T-helper 1 cell treated with Interleukin-12 subunit alpha and Interleukin-12 subunit beta and Interleukin-4 antibody, amounts not matched to agents 30 ng/mL and 1 ng/mL, for 36 hours (primary cell): ENCODE results near the gene PRR5L. TPM values are rescaled to one million over a fixed set of nuclear protein-coding genes. Genes with fewer than 3 reads are reported as not detected.

Experiments used
- intact Hi-C: fragments of 100-400 bp; cut with micrococcal nuclease; formaldehyde crosslinking; loops from one replicate; pipeline ENCODE4 v1.15.1; 2024
- total RNA-seq: library from RNA; stranded (reverse); gene quantifications from 2 replicates; pipeline ENCODE4 v1.2.3, GENCODE V29; 2022

The PRR5L gene
- total RNA-seq, 1 donor from 2014 or later = 57.7 TPM

DNA sequence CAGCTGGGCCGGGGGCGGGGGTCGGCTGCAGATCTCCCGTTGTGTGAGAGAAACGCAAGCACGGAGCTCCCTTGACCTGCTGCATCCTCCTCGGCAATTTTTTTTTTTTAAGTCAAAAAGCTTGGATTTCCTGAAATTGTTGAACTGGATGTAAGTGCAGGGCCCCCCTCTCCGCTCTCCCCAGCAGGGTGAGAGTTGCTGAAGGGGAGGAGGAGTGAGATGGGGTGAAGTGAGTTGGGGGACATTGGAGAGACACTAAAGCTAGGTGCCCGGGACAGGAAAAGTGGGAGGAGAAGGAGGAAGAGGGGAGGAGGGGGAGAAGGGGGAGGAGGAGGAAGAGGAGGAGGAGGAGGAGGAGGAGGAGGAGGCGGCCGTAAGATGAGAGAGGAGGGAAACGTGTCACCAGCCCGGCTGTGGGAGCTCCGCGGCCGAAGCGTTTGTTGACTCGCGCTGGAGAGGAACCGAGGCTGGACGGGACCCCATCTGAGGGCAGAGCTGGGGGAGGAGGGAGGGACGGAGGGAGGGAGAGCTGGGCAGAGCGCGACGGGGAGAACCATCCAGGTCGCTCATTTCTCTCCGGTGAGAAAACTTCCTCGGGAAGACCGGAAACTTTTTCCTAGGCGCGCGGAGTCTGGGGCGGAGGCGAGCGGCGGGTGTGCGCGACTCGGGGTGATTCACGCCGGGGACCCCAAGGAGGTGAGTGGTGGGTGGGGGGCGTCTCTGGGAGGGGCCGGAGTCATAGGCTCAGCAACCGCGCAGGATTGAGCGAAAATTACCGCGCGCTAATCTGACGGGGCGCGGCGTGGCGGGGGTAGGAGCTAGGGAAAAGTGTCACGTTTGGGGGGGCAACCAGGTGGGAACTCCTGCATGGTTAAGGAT lies 80.2 kb downstream of the PRR5L start:
- intact Hi-C loops = loop anchor here (2.0 kb wide), 3 partner anchors 45 to 77 kb away; no protein-coding TSS in a partner anchor

DNA sequence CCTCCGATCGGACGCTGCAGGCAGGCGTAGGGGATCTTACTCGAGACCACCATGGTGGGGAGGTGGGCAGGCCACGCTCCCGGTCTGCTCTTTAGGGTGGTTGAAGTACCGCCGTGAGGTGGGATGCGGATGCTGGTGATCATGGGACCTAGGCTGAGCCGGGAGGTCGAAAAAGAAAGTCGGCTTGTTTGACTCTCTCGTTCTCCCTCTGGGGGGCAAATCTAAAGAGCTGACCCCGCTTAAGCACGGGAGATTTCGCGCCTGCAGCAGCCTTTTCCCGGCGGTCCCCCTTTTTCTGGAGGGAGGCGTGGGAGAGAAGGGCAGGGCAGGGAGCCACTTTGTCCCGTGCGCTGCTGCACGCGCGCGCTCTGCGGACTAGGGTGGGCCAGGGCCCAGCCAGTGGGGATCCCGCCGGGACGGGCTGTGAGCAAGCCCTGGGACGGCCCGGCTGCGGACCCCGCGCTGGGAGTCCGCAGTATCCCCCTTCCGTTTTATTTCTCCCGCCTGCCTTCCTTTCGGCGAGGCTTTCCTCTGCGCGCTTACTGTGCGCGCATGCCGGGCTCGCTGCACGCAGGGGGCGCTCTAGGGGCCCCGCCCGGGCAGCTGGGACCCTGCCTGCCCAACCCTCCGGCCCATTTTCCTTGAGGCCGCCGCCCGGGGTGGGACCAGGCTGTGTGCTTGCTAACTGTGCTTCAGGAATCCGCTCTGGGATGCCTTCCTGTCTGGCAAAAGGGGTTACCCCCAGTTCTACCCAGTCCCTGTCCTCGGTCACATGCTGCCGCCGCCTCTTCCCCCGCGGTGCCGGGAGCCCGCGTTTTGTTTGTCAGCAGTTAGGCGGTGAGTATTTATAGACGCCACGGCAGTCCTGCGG lies 81.0 kb downstream of the PRR5L start:
- intact Hi-C loops = loop anchor here (1.0 to 2.0 kb wide), 11 partner anchors 8 to 133 kb away; partner anchors contain the start of genes COMMD9 and TRAF6

DNA sequence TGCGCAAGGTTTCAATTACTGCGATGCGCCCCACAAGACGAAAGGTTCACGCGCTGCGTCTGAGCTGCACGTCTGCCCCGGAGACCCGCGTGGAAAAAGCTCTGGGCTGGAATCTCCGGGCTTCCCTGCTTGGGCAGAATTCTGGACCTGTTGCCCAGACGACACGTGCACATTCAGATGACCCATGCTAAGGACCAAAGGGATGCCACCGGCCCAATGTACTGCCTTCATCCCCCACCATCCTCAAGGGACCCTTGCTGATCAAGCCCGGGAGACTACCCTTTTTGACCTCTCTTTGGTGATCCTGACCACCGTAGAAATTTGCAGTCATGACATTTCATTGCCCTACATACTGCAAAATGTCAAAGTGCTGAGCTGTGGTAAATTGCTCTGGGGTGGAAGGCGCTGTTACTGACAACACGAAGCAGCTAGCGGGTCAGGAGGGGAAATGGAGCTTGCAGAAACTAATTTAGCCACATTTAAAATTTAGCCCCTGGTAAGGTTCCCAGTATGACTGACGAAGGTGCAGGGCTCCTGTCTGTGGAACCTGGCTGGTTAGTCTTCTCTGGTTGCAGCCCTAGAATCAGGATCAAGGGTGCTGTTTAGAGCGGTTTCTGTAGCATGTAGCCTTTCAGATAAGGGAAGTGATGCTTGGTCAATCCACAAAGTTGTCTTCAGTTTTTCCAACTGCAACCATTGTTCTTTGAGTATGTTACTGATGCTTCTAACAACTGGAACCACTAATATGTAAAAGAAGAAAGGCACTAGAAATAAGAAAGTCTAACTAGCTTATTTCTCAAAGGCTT lies 81.9 kb downstream of the PRR5L start:
- intact Hi-C loops = loop anchor here (1.0 to 2.0 kb wide), 11 partner anchors 7 to 132 kb away; partner anchors contain the start of genes COMMD9 and TRAF6

GRCh38 chr11:36379653-36380052 lies 83.6 kb downstream of the PRR5L start:
- intact Hi-C loops = no loop called here

DNA sequence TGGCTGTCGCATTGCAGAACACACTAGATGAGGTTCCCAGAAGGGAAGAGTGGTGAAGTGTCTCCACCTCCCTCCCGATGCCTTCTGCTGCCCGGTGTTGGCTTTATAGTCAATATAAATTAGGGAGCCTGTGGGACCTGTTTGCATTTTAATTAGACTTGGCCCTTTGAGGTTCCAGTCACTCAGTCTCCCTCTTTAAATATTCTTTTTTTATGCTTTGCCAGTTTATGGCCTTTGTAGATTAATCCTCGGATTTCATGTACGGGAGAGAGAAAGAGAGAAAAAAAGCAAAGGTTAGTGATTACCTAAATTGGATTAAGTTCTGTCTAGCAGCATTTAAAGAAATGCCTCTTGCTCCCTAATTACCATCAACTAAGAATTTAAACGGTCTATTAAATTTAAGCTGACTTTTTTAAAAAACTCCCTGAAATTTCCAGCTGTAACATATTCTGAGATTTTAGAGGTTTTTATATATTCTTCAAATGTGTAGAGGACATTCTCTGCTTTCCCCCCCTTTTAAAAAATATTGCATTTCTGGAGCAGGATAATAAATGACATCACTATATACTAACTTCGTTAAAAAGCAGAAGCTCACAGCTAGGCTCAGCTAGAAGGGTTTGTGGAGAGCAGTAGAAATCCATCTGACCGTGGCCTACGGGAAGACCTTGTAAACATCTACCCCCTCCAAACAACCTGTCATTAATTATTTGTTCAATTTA lies 84.4 kb downstream of the PRR5L start:
- intact Hi-C loops = loop anchor here (1.0 kb wide), 1 partner anchor 29 kb away; no protein-coding TSS in a partner anchor

DNA sequence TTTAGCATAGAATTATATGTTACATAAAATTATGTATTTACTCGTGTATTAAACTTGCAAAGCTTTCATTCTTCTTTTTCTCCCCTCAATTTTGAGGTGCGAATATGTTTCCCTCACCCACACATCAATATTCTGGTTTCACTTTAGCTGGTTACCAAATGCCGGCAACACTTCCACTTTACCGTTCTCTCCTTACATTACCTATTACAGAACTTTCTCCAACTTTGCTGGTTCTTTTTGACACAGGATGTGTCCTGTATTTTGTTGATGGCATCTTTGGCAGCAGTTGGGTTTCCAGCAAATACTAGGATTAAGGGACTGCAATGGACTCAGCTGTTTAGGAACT lies 84.9 kb downstream of the PRR5L start:
- intact Hi-C loops = loop anchor here (1.0 kb wide), 1 partner anchor 28 kb away; no protein-coding TSS in a partner anchor

DNA sequence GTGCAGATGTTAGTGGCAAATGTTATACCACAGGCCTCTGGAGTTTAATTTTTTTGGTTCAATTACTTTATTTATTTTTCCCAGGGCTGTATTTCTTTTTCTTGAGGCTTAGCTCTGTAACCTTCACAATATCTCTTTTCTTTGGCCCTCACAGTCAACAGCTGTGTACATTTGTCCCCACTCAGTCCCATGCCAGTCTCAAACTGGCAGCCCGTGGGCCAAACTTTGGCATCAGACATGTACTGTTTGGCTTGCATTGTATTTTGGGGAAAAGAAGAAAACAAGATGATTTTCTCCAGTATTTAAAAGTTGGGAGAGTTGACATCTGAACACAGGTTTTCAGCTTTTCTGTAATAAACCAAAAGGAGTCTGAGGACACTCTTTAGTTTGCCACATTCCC lies 87.1 kb downstream of the PRR5L start:
- intact Hi-C loops = no loop called here

- intact Hi-C loops = loop anchor here (1.0 kb wide), 3 partner anchors 8 to 31 kb away; no protein-coding TSS in a partner anchor
These were observed 89.3 kb downstream of the PRR5L start for GRCh38 chr11:36385121-36385970.

GRCh38 chr11:36386411-36386810 lies 90.3 kb downstream of the PRR5L start:
- intact Hi-C loops = no loop called here

GRCh38 chr11:36388071-36388470 lies 92.0 kb downstream of the PRR5L start:
- intact Hi-C loops = no loop called here

- intact Hi-C loops = no loop called here
These were observed 92.9 kb downstream of the PRR5L start for GRCh38 chr11:36388951-36389350.

DNA sequence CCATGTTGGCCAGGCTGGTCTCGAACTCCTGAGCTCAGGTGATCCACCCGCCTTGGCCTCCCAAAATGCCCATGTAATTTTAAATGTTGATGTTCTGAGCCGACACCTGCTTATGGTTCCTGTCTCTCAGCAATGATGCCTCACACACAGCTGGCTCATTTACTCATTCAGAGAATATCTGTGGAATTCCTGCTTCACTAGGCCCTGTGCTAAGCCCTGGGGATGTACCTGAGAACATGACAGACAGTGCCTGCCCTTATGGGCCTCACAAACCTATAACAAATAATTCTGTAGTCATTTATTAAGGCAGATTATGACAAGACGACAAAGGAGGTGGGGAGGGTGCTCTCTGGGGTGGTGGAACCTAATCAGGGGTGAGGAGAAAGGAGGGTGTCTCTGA lies 93.7 kb downstream of the PRR5L start:
- intact Hi-C loops = loop anchor here (10.0 kb wide), 1 partner anchor 1475 kb away; the partner anchor contains the start of genes APIP and PDHX

DNA sequence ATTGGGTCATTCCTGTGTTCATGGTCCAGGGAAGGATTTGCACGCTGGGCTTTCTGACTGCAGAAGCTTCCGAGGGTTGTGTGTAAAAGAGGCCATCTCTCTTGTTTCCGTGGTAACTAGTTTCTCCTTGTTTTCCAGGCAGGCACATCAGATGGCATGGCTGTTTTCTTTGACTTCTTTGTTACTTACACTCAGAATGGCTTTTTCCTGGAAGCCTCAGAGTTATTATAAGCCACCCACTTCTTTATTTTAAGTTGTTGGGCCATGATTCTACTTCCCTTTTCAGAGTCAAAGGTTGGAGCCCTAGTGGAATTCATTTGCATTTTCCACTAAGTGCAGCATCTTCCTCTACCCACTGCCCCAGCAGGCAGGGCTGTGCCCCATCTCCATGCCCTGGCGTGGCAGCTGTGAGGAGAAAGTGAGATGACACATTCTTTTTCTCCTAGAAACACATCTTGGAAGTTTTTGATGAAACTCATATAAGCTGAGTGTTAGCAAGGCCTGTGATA lies 94.9 kb downstream of the PRR5L start:
- intact Hi-C loops = loop anchor here (10.0 kb wide), 1 partner anchor 1476 kb away; the partner anchor contains the start of genes APIP and PDHX

DNA sequence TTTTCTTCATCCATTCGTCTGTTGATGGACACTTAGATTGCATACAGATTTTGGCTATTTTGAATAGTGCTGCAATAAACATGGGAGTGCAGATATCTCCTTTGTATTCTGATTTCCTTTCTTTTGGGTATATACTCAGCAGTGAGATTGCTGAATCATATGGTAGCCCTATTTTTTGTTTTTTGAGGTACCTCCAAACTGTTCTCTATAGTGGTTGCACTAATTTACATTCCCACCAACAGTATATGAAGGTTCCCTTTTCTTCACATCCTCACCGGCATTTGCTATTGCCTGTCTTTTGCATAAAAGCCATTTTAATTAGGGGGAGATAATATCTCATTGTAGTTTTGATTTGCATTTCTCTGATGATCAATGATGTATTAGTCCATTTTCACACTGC lies 96.1 kb downstream of the PRR5L start:
- intact Hi-C loops = loop anchor here (10.0 kb wide), 1 partner anchor 1477 kb away; the partner anchor contains the start of genes APIP and PDHX

DNA sequence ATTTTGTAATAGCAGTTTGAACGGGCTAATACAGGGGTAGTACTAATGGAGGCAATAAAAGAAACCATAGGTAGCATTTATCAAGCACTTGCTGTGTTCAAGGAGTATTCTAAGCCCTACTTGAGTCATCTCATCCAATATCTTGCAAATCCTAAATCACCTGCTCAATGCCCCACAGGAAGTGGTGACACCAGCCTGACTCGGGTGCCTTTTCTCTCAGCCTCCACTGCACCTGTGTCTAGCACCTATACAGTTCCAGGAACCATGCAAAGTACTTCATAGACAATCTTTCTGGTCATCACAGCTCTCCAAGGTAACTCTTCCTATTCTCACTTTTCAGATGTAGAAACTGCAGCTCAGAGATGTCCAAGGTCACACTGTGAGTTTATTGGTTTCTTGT lies 98.0 kb downstream of the PRR5L start:
- intact Hi-C loops = loop anchor here (1.0 to 10.0 kb wide), 2 partner anchors 17 to 1479 kb away; partner anchors contain the start of genes APIP and PDHX

DNA sequence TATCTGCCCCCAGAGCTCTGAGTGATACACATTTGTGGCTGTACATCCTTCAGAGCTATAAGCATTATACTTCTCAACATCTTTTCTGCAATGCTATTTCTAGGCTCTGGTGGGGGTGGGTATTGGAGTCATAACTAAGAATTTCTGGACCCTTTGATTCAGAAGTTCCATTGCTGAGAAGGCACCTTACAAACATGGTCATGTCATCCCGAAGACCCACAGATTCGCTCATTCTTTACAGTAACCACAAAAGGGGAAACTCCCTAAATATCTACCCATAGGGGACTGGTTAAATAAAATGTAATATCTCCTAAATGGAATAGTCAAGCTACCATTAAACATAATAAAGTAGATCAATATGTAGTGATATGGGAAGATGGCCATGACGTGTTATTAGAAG lies 98.8 kb downstream of the PRR5L start:
- intact Hi-C loops = loop anchor here (1.0 to 10.0 kb wide), 2 partner anchors 18 to 1480 kb away; partner anchors contain the start of genes APIP and PDHX

- intact Hi-C loops = loop anchor here (10.0 kb wide), 1 partner anchor 1481 kb away; the partner anchor contains the start of genes APIP and PDHX
These were observed 100.1 kb downstream of the PRR5L start for GRCh38 chr11:36395978-36396736.
